ENCODE data around the gene ARHGAP45.
"Not testable (repeated sequence)": the region's sequence is repeated elsewhere in the genome, so short reads cannot be mapped to it uniquely, and the experiment has no call there.

The ARHGAP45 gene

GRCh38 chr19:1116726-1117581 is 50.0 kb downstream of the ARHGAP45 start:
- DNase-seq (ENCODE audit: low read depth) = no peak

DNA sequence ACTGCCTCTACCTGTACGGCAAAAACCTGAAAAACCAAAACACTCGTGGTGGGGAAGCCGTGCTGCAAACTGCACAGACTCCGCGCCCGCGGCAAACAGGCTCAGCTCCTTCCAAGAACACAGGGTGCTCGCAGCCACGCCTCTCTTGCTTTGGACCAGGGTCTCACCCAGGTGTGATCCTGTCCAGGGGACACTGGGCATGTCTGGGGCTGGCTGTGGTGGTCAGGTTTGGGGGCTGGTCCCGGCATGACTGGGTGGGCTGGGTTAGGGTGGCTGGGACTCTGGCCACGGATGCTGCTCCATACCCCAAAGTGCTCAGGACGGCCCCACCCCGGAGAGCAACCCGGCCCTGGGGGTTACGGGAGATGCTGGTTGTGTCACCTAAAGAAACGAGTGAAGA is 50.7 kb downstream of the ARHGAP45 start:
- DNase-seq (ENCODE audit: low read depth) = no peak

GRCh38 chr19:1118999-1119398 is 52.0 kb downstream of the ARHGAP45 start:
- DNase-seq (ENCODE audit: low read depth) = no peak

GRCh38 chr19:1119475-1120217 is 52.7 kb downstream of the ARHGAP45 start:
- DNase-seq (ENCODE audit: low read depth) = no peak

DNA sequence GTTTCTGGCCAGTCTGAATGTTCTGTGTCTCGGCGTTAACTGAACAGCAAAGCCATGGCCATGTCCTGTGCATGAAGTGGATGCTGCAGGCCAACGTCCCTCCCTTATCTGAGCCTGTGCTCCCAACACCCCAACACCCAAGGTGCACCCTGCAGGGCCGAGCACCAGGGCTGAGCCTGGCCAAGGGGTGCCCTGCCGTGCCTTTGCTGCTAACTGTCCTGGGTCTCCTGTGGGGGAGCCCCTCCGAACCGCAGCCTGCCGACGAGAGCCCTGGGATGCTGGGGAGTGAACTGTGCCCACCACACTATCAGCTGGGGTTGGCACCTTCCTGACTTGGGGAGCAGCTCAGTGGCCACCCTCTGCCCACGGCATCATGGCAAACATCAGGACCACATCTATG is 54.4 kb downstream of the ARHGAP45 start:
- DNase-seq (ENCODE audit: low read depth) = no peak

DNA sequence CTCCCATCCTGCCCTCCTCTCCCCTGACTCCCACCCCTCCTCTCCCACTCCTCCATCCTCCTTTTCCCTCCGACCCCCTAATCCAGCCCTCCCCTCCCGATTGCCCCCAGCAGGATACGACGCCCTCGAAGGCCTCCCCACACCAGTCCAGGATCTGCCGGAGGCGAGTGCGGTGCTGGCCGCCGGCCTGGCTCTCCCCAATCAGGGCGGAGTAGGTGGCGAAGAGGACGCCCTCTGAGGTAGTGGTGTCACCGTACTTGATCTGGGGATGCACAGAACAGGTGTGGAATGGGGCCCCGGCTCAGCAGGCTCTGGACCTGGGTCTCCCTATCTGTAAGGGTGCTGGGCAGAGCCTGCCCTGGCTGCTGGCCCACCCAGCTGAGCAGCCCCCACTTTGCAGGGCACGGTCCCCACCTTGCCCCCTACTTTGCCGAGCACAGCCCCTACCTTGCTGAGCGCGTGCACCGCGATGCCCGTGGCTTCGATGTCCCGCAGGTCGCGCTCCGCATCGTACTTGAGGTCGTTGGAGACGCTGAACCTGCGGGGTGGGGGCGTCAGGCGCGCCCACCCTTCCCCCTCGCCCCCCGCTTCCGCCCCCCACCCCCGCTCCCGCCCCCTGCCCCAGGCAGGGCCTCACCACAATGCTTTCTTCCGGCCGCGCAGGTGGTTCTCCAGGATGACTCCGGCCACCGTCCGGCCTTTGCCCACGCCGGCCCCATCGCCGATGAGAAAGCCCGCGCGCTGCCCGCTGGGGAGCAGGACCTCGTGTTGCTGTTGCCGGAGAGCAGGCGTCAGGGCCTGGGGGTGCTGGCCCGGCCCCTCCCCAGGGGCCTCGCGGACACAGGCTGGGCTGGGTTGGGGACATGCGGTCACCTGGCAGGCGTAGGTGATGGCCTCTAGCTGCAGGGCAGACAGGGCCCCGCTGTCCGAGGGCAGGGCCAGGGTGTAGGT is 55.3 kb downstream of the ARHGAP45 start:
- DNase-seq (ENCODE audit: low read depth) = no peak

- DNase-seq (ENCODE audit: low read depth) = no peak
Measured at GRCh38 chr19:1122972-1123363, 56.0 kb downstream of the ARHGAP45 start.

DNA sequence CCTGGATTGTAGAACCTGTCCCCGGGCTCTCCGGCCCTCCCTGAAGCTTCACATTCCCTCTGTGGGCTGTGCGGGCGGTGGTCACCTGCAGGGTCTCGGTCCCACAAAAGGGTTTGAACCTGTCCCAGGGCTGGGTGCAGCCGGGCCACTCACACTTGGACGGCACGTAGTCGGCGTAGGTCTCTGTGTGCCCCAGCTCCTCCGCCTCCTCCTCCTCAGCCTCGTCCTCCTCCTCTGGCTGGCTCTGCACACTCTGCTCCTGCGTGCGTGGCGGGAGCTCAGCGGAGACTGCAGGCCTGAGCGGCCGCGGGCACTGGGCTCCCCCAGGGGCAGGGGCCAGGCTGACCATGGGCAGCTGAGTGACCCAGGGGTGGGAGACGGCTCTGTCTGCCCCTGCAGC is 56.4 kb downstream of the ARHGAP45 start:
- DNase-seq (ENCODE audit: low read depth) = no peak

DNA sequence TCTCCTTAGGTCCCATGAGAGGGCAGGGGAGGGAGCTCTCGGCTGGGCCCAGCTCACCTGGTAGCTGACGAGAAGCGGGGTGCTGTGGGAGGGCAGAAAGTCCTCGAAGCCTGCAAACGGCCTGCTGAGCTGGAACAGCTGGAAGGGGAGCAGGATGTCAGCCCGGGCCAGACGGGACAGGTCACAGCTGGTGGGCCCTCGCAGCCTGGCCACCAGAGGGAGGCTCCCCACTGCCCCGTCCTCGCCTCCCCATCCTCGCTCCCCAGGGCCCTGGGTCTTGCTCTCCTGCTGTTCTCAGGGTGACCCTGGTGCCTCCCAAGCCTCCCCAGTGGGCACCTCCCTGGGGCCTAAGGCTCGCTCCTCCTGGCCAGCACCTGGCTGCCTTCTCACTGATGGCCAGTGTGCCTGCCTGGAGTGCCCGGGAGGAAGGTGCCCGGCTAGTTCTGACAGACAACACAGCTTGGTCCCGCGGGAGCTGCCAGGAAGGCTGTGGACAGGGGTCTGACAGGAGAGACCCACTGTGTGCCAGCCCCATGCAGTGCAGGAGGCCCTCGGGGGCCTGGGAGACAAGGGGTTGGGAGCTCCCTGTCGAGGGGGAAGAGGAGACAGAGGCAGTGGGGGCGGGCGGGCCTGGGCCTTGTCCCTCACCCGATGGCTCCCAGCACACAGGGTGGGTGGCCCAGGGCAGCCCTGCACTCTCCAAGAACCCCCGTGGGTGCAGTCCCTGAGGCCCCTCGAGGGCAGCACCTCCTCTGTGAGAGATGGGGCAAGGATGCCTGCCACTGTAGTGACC is 57.1 kb downstream of the ARHGAP45 start:
- no peak for DNase-seq (ENCODE audit: low read depth)

DNA sequence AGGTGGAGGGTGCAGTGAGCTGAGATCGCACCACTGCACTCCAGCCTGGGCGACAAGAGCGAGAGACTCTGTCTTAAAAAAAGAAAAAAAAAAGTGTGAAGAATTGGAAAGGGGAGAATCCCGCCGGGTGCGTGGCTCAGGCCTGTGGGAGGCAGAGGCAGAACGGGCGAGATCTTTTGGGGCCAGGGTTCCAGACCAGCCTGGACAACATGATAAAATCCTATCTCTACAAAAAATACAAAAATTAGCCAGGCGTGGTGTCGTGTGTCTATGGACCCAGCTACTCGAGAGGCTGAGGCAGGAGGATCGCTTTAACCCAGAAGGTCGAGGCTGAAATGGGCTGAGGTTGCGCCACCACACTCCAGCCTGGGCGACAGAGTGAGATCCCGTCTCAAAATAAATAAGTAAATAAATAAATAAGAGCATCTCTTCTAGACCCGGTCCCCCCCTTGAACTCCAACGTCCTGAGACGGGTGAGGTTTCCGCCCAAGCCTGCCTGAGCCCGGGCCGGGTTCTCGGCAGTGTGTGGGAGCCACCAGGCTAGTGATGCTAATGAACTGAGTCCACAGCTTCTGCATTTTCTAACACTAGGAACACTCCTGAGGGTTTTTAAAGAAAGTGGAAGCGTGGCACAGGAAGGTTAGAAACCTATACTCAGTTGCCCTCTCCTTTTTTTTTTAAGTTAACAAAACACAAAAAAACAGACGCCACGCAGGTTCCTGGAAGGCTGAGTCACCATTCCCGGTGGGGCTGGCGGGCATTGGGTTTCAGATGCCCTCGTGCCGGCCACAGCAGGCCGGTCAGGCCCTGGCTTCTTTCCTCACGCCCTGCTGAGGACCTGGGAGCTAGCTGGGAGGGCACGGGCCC is 58.9 kb downstream of the ARHGAP45 start:
- DNase-seq (ENCODE audit: low read depth) = no peak

DNA sequence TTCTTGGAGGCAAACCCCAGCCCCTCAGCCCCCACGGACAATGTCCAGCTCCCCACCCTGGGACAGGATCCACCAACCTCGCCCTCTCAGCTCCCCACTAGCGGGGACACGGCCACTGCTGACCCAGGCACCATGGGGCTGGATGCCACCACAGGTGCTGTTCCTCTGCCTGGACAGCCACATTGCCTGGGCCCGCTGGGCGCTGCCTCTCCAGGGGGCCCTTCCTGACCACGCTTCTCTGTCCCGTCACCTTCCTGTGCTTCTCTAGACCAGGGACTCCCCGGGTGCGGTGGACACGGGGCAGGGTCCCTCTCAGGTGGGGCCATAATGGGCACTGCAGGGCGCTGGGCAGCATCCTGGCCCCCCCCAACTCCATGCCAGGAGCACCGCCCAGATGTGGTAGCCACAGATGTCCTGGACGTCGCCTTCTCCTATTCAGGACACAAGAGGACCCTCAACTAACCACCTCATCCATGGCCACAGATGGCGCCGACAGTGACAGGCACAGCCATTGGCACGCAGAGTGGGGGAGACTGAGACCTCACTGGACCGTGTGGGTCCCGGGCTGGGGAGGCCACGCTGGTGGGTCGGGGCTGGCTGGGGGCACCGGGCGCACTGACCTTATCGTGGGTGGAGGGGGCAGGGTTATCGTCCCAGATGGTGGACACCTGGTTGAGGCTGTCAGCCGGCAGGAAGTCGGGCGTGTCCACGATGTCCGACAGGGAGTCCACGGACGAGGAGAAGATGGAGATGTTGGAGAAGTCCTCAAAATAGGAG is 60.2 kb downstream of the ARHGAP45 start:
- DNase-seq (ENCODE audit: low read depth) = no peak

DNA sequence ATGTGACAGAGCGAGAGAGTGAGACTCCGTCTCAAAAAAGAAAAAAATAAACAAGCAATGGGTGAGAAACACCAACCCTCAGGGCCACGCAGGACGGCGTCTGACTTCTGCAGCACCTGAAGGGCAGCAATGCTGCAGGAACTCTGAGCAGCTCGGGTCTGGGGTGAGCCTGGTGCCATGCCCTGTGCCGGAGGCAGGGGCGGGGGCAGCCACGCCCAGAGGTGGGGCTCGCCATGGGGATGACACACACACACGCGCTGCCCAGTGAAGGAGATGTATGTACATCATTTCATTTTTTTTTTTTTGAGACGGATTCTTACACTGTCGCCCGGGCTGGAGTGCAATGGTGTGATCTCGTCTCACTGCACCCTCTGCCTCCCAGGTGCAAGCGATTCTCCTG is 61.1 kb downstream of the ARHGAP45 start:
- no peak for DNase-seq (ENCODE audit: low read depth)

- not testable (repeated sequence) for DNase-seq (ENCODE audit: low read depth)
Measured at GRCh38 chr19:1129084-1129483, 62.1 kb downstream of the ARHGAP45 start.

DNA sequence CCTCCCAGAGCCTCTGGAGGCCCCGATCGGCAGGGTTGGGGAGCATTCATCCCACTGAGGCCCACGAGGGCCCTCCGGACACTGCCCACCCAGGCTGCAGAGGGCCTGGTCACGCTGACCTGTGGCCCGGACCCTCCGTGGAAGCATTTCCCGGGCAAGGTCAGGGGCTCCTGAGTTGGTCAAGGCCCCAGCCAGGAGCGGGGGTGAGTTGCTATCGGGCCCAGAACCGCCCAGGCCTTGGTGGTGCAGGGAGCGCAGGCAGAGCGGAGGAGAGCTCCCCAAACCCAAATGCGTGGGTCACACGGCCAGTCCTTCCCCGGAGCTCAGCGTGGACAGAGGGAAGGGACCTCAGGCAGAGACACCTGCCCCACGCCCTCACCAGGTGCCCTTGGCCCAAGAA is 62.6 kb downstream of the ARHGAP45 start:
- no peak for DNase-seq (ENCODE audit: low read depth)

- DNase-seq (ENCODE audit: low read depth) = no peak
Measured at GRCh38 chr19:1130771-1131717, 64.1 kb downstream of the ARHGAP45 start.

- DNase-seq (ENCODE audit: low read depth) = peak; percentile 70
Measured at GRCh38 chr19:1131718-1132551, 65.0 kb downstream of the ARHGAP45 start.

- no peak for DNase-seq (ENCODE audit: low read depth)
Measured at GRCh38 chr19:1132552-1133383, 65.8 kb downstream of the ARHGAP45 start.

Measured in stimulated activated CD8-positive, alpha-beta memory T cell treated with anti-CD3 and anti-CD28 coated beads, Interleukin-15, amount 100 ng/mL, for 24 hours (primary cell).